K562 (cell line): ENCODE results near the gene NHSL2. TPM values are rescaled to one million over a fixed set of nuclear protein-coding genes. Genes with fewer than 3 reads are reported as not detected.
A peak's percentile ranks its signal among the peaks of the same experiment; 100 is the strongest.

Experiments
- ATAC-seq: fragments of 200-7000 bp; cut with Tn5 transposase; 3 replicates; pipeline ENCODE4 v1.9.1; 2020; ENCODE audit warnings: moderate library complexity
- BruUV-seq: library from RNA; stranded (reverse); fragments of 400-500 nt; replicated peaks from 2 replicates; lab custom pipeline; 2021; lab: Mats Ljungman, UMichigan
- CTCF ChIA-PET: fragments of 300-600 bp; formaldehyde crosslinking; extraction: SDS; loops from one replicate; lab custom pipeline; 2021; ENCODE audit warnings: low intra/inter-chr PET ratio; lab: Yijun Ruan, JAX
- POLR2A ChIA-PET: fragments of 300-600, 350-650 bp; sonication (Branson Sonifier 250); formaldehyde crosslinking; extraction: SDS; loops from one replicate; lab custom pipeline; 2021; ENCODE audit warnings: antibody characterized with exemption, inconsistent platforms; lab: Yijun Ruan, JAX
- DNase-seq, 4 experiments: peaks; one replicate each; pipeline versions ENCODE4 v3.0.0 to v3.0.0-alpha.2; 2011 to 2018; ENCODE audit warnings: low spot score in 3 of 4, mixed read lengths in 3 of 4; ENCODE audit errors: extremely low read depth in 1 of 4
- FAIRE-seq: peaks from 2 replicates; lab custom pipeline; 2011; peaks lifted over from hg19 to GRCh38; lab: Jason Lieb, UNC
- H2AFZ ChIP-seq: 2 replicates; pipeline ENCODE4 v1.6.0; 2011; ENCODE audit warnings: low read depth, low read length, control low read depth, inconsistent platforms
- H3K27ac ChIP-seq: fragments of 200-600 bp; 3 replicates; pipeline ENCODE4 v1.8.0; 2011; ENCODE audit warnings: low read depth, mild to moderate bottlenecking, control low read depth, inconsistent platforms, low read length, moderate library complexity, mixed read lengths; ENCODE audit errors: extremely low read depth
- H3K27me3 ChIP-seq, 2 experiments: fragments of 300-600 bp in 1 of 2; 2 replicates in 1 of 2; 3 replicates in 1 of 2; pipeline versions ENCODE4 v1.6.0 to v1.8.0; 2011; ENCODE audit warnings: inconsistent platforms in 2 of 2, low read length in 2 of 2, mild to moderate bottlenecking in 1 of 2, mixed read lengths in 1 of 2, moderate library complexity in 1 of 2; ENCODE audit not compliant: control insufficient read depth in 2 of 2, insufficient read depth in 2 of 2
- H3K36me3 ChIP-seq: fragments of 300-600 bp; 3 replicates; pipeline ENCODE4 v1.8.0; 2011; ENCODE audit warnings: mild to moderate bottlenecking, low read length, inconsistent platforms; ENCODE audit not compliant: control insufficient read depth, insufficient read depth
- H3K4me1 ChIP-seq, 2 experiments: fragments of 200-600 bp in 1 of 2; replicated peaks in 1 of 2; 2 replicates in 1 of 2; 3 replicates in 1 of 2; pipeline versions ENCODE4 v1.5.1 to v1.8.0; 2011; ENCODE audit warnings: inconsistent platforms in 2 of 2, low read length in 2 of 2, mild to moderate bottlenecking in 1 of 2, mixed read lengths in 1 of 2, moderate library complexity in 1 of 2; ENCODE audit not compliant: control insufficient read depth in 2 of 2, insufficient read depth in 2 of 2
- H3K4me2 ChIP-seq: 2 replicates; pipeline ENCODE4 v1.6.1; 2011; ENCODE audit warnings: low read length, control low read depth, inconsistent platforms, mixed read lengths; ENCODE audit not compliant: insufficient read depth
- H3K4me3 ChIP-seq: fragments of 200-600 bp; sonication (generic), shearing (Covaris generic); 2 replicates; pipeline ENCODE4 v1.5.1; 2016; ENCODE audit warnings: control low read depth, inconsistent platforms
- H3K79me2 ChIP-seq: fragments of 200-600 bp; 3 replicates; pipeline ENCODE4 v1.8.0; 2011; ENCODE audit warnings: low read length, inconsistent platforms; ENCODE audit not compliant: control insufficient read depth, insufficient read depth
- H3K9ac ChIP-seq, 2 experiments: 2 replicates each; pipeline versions ENCODE4 v1.6.0 to v1.6.1; 2011; ENCODE audit warnings: low read depth in 2 of 2, low read length in 2 of 2, control low read depth in 1 of 2, inconsistent platforms in 1 of 2, mild to moderate bottlenecking in 1 of 2, mixed read lengths in 1 of 2; ENCODE audit not compliant: insufficient read depth in 1 of 2
- H3K9me1 ChIP-seq: one replicate; pipeline ENCODE4 v1.6.0; 2011; ENCODE audit warnings: inconsistent platforms, mild to moderate bottlenecking, low read length, moderate library complexity; ENCODE audit not compliant: control insufficient read depth, insufficient read depth
- H3K9me3 ChIP-seq: replicated peaks from 2 replicates; pipeline ENCODE4 v1.5.1; 2011; ENCODE audit warnings: low read depth, low read length, inconsistent platforms; ENCODE audit not compliant: control insufficient read depth, insufficient read depth
- H4K20me1 ChIP-seq: replicated peaks from 2 replicates; pipeline ENCODE4 v1.6.1; 2011; ENCODE audit warnings: low read length, inconsistent platforms, mixed read lengths; ENCODE audit not compliant: control insufficient read depth, insufficient read depth
- BCOR ChIP-seq: fragments of 450-650 bp; IDR thresholded peaks from 2 replicates; pipeline ENCODE4 v1.6.1; 2016
- CTCFL ChIP-seq: IDR thresholded peaks from 2 replicates; pipeline ENCODE4 v1.6.1; 2011; ENCODE audit warnings: borderline replicate concordance, low read depth, mild to moderate bottlenecking, moderate library complexity, low read length; ENCODE audit not compliant: insufficient read depth, poor library complexity, severe bottlenecking
- DACH1 ChIP-seq: fragments of 450-650 bp; IDR thresholded peaks from 2 replicates; pipeline ENCODE4 v1.6.1; 2018; ENCODE audit not compliant: partially characterized antibody
- GTF2A2 ChIP-seq: IDR thresholded peaks from 2 replicates; pipeline ENCODE4 v1.6.1; 2016; ENCODE audit warnings: mild to moderate bottlenecking, missing genetic modification characterization, missing compliant biosample characterization
- KAT7 ChIP-seq: sonication (generic); formaldehyde crosslinking; IDR thresholded peaks from 2 replicates; pipeline ENCODE4 v1.8.0; 2022; ENCODE audit warnings: missing genetic modification reagents, mild to moderate bottlenecking, borderline replicate concordance
- MAX ChIP-seq: sonication (generic); formaldehyde crosslinking; IDR thresholded peaks from 2 replicates; pipeline ENCODE4 v1.9.0; 2022; ENCODE audit warnings: mild to moderate bottlenecking, missing genetic modification reagents
- MTA2 ChIP-seq: fragments of 450-650 bp; IDR thresholded peaks from 2 replicates; pipeline ENCODE4 v1.6.1; 2016; ENCODE audit warnings: low read depth
- NFXL1 ChIP-seq: fragments of 450-650 bp; formaldehyde crosslinking; IDR thresholded peaks from 2 replicates; pipeline ENCODE4 v1.4.0; 2021; ENCODE audit warnings: mild to moderate bottlenecking
- NR1H2 ChIP-seq: sonication (generic); formaldehyde crosslinking; IDR thresholded peaks from 2 replicates; pipeline ENCODE4 v1.4.0; 2020; ENCODE audit warnings: mild to moderate bottlenecking, missing genetic modification reagents
- PHTF2 ChIP-seq: fragments of 250-450 bp; sonication (Bioruptor Pico); IDR thresholded peaks from 2 replicates; pipeline ENCODE4 v1.5.0; 2021; ENCODE audit warnings: mild to moderate bottlenecking
- TAF15 ChIP-seq: fragments of 200-400 bp; formaldehyde crosslinking; IDR thresholded peaks from 2 replicates; pipeline ENCODE4 v1.6.1; 2017; ENCODE audit warnings: mild to moderate bottlenecking, low read depth, low read length, moderate library complexity
- TCF15 ChIP-seq: fragments of 250-450 bp; sonication (Bioruptor Pico); IDR thresholded peaks from 2 replicates; pipeline ENCODE4 v1.8.0; 2022; ENCODE audit warnings: moderate library complexity, mild to moderate bottlenecking, inconsistent platforms
- TRIM28 ChIP-seq: fragments of 450-650 bp; IDR thresholded peaks from 2 replicates; pipeline ENCODE4 v1.6.1; 2017
- WHSC1 ChIP-seq: IDR thresholded peaks from one replicate; pipeline ENCODE4 v1.6.1; 2012; ENCODE audit warnings: low read length, control low read depth, inconsistent platforms
- ZBTB11 ChIP-seq, 3 experiments: fragments of 200-800 bp in 1 of 3; fragments of 250-450 bp in 1 of 3; fragments of 450-650 bp in 1 of 3; sonication (Bioruptor Pico) in 1 of 3; sonication (Bioruptor generic) in 1 of 3; formaldehyde crosslinking in 1 of 3; IDR thresholded peaks; 2 replicates each; pipeline versions ENCODE4 v1.6.1 to v1.8.0; 2016 to 2022; ENCODE audit warnings: mild to moderate bottlenecking in 2 of 3, missing genetic modification characterization in 2 of 3, missing compliant biosample characterization in 1 of 3, moderate library complexity in 1 of 3
- ZFP36 ChIP-seq: fragments of 150-350 bp; IDR thresholded peaks from 2 replicates; pipeline ENCODE4 v1.6.1; 2018; ENCODE audit warnings: low read length, low read depth; ENCODE audit not compliant: partially characterized antibody
- WGBS: fragments of 100-300 bp; shearing (Covaris generic); methylation state at CpG from one replicate; pipeline ENCODE4 v1.1.6; 2016; ENCODE audit warnings: low coverage, mixed read lengths; ENCODE audit not compliant: insufficient coverage; ENCODE audit errors: missing lambda C conversion rate; 5-methylcytosine and 5-hydroxymethylcytosine counted together
- in situ Hi-C: fragments of 300-500 bp; cut with MboI; formaldehyde crosslinking; loops from 4 replicates; pipeline ENCODE4 v1.15.0; 2018; ENCODE audit warnings: inconsistent platforms, mixed read lengths
- intact Hi-C: fragments of 100-400 bp; cut with micrococcal nuclease; formaldehyde crosslinking; loops from 2 replicates; pipeline ENCODE4 v1.14.2; 2022
- polyA plus RNA-seq, 8 experiments: library from polyadenylated mRNA; depleted of rRNA in 4 of 8; stranded (reverse) in 5 of 8; unstranded in 3 of 8; fragments of >200 nt; fragmentation: Nextera tagmentation in 2 of 8; fragmentation: Illumina TruSeq in 1 of 8; extraction: Ambion mirVana in 2 of 8; extraction: Trizol in 1 of 8; gene quantifications; 2 replicates each; pipeline versions ENCODE4 v1.2.1 to v1.2.3, GENCODE V29; 2011 to 2014; ENCODE audit warnings: inconsistent platforms in 1 of 8, missing spikeins in 1 of 8
- total RNA-seq, 7 experiments: library from RNA; depleted of rRNA in 6 of 7; stranded (reverse); fragments of >200 nt in 6 of 7; fragmentation: Illumina TruSeq in 2 of 7; extraction: Trizol in 2 of 7; gene quantifications; 2 replicates each; pipeline versions ENCODE4 v1.2.1 to v1.2.3, GENCODE V29; 2011 to 2021; ENCODE audit warnings: low replicate concordance in 1 of 7

The NHSL2 gene
- total and polyA plus RNA-seq, 9 of the 15 experiments (the other 6 are each of a cell fraction or from before 2014, with no cell fraction given) = 0.02 TPM; not detected in 8

GRCh38 chrX:72031118-72031517, 120.5 kb downstream of the NHSL2 start (continued):
- TF ChIP-seq TAF15 (no peak), ZFP36 (peak; percentile 70), NR1H2 (CRISPR knock-in tag) (no peak), CTCFL (no peak), NFXL1 (CRISPR knock-in tag) (no peak), WHSC1 (no peak), KAT7 (CRISPR knock-in tag) (no peak), BCOR (peak; percentile 43; the same call in 1 of the 2 replicates), DACH1 (peak; percentile 86), GTF2A2 (tag) (no peak)

GRCh38 chrX:72031634-72032033, 121.0 kb downstream of the NHSL2 start:
- 8% methylated on average over 5 of the region's 5 CpGs for WGBS
- no TSS peak for BruUV-seq
- H3K9ac ChIP-seq = no peak overlapping the region
- H3K4me3 ChIP-seq = no peak overlapping the region
- DNase-seq (no peak), ATAC-seq (no peak), FAIRE-seq (no peak)
- intact Hi-C loops (no loop called here), in situ Hi-C loops (no loop called here)
- no peaks in the 10 kb centered on the region for H3K4me1 ChIP-seq
- no peaks in the 10 kb centered on the region; a peak in 1 of 5 replicates for H3K27me3 ChIP-seq
- no peak overlapping the region for H3K4me2 ChIP-seq
- no peak overlapping the region for H3K27ac ChIP-seq
- H3K79me2 ChIP-seq = no peaks in the 10 kb centered on the region
- no peaks in the 10 kb centered on the region for H4K20me1 ChIP-seq
- H3K9me3 ChIP-seq = no peaks in the 10 kb centered on the region
- no peaks in the 10 kb centered on the region for H3K9me1 ChIP-seq
- CTCF ChIA-PET = no interaction called here
- POLR2A ChIA-PET = interaction anchor here (0.6 to 0.7 kb wide), 2 partner anchors 258 to 538 kb away, joined by 3 read pairs; no protein-coding TSS in a partner anchor
- no peak overlapping the region for H2AFZ ChIP-seq
- no peaks in the 10 kb centered on the region for H3K36me3 ChIP-seq
- TF ChIP-seq MTA2 (no peak), TCF15 (no peak), MAX (no peak), PHTF2 (CRISPR knock-in tag) (no peak), GTF2A2 (tag) (no peak), ZBTB11 (CRISPR knock-in tag; IDR thresholded peaks at IDR 0.05) (no peak), TRIM28 (no peak)
